NB4 (cell line): Measurements from ENCODE around the gene PCCB.
"Not testable (repeated sequence)": the region's sequence is repeated elsewhere in the genome, so short reads cannot be mapped to it uniquely, and the experiment has no call there.

ENCODE experiments used
- DNase-seq: peaks from one replicate; pipeline ENCODE4 v3.0.0; 2010; ENCODE audit warnings: low read depth
- H3K4me3 ChIP-seq: one replicate; pipeline ENCODE4 v1.5.1; 2011; ENCODE audit warnings: mild to moderate bottlenecking, low read depth, low read length, moderate library complexity
- CTCF ChIP-seq: IDR thresholded peaks from one replicate; pipeline ENCODE4 v1.5.1; 2012; ENCODE audit warnings: low read depth, low read length
- MAX ChIP-seq: IDR thresholded peaks from 2 replicates; pipeline ENCODE4 v1.6.1; 2011; ENCODE audit warnings: low read depth, low read length
- MYC ChIP-seq: IDR thresholded peaks from 2 replicates; pipeline ENCODE4 v1.6.1; 2011; ENCODE audit warnings: low read depth, low read length
- POLR2A ChIP-seq: IDR thresholded peaks from 2 replicates; pipeline ENCODE4 v1.6.1; 2011; ENCODE audit warnings: mild to moderate bottlenecking; ENCODE audit not compliant: insufficient read length; ENCODE audit errors: extremely low read depth

Gene PCCB

GRCh38 chr3:136353461-136353860 is 103.3 kb downstream of the PCCB start:
- TF ChIP-seq MAX, result no peak
- TF ChIP-seq POLR2A, result no peak
- TF ChIP-seq CTCF, result no peak
- no peak for TF ChIP-seq MYC
- DNase-seq, result no peak
- H3K4me3 ChIP-seq, result no peak overlapping the region

GRCh38 chr3:136366289-136366688 is 116.1 kb downstream of the PCCB start:
- TF ChIP-seq POLR2A (no peak), CTCF (no peak), MYC (no peak), MAX (no peak)
- H3K4me3 ChIP-seq, result no peak overlapping the region
- no peak for DNase-seq

GRCh38 chr3:136375800-136376199 is 125.7 kb downstream of the PCCB start:
- not testable (repeated sequence) for H3K4me3 ChIP-seq, DNase-seq

- H3K4me3 ChIP-seq, result no peak overlapping the region
- no peak for DNase-seq
- no peak for TF ChIP-seq MAX
- TF ChIP-seq POLR2A, result no peak
- no peak for TF ChIP-seq CTCF
- no peak for TF ChIP-seq MYC
Measured at GRCh38 chr3:136377508-136377907, 127.4 kb downstream of the PCCB start.

GRCh38 chr3:136378011-136378410 is 127.9 kb downstream of the PCCB start:
- DNase-seq, result no peak
- H3K4me3 ChIP-seq, result no peak overlapping the region
- TF ChIP-seq MAX (no peak), POLR2A (no peak), MYC (no peak), CTCF (no peak)
